T-helper 1 cell treated with Interleukin-12 subunit alpha and Interleukin-12 subunit beta and Interleukin-4 antibody, amounts not matched to agents 30 ng/mL and 1 ng/mL, for 36 hours (primary cell): ENCODE measurements around the gene POC5. TPM values are rescaled to one million over a fixed set of nuclear protein-coding genes. Genes with fewer than 3 reads are reported as not detected.

Experiments used
- total RNA-seq: library from RNA; stranded (reverse); gene quantifications from 2 replicates; pipeline ENCODE4 v1.2.3, GENCODE V29; 2022

Gene POC5
- total RNA-seq, 1 donor from 2014 or later = 20.6 TPM

Other genes with a start within 250 kb of the POC5 start
- 36.4 TPM in 2 replicates for gene CERT1, start 205.8 kb downstream of the POC5 start, total RNA-seq
- gene POLK, start 205.5 kb downstream of the POC5 start, total RNA-seq = 34.5 and 35.6 TPM in 2 replicates
- gene ANKDD1B, start 106.0 kb downstream of the POC5 start, total RNA-seq = 0.32 and 0.39 TPM in 2 replicates